Epithelial cell of prostate (primary cell): Measurements from ENCODE around the gene AKAP13.
"Not testable (repeated sequence)": the region's sequence is repeated elsewhere in the genome, so short reads cannot be mapped to it uniquely, and the experiment has no call there.

Experiments
- DNase-seq: peaks from one replicate; pipeline ENCODE4 v3.0.0-alpha.2; 2011; ENCODE audit warnings: low read depth, low spot score
- H3K27ac ChIP-seq: fragments of 450-650 bp; 2 replicates; pipeline ENCODE4 v1.5.1; 2017; ENCODE audit warnings: mild to moderate bottlenecking

The AKAP13 gene

GRCh38 chr15:85785887-85786780 lies 405.7 kb downstream of the AKAP13 start:
- DNase-seq: no peak
- H3K27ac ChIP-seq: peak overlapping the region; percentile 84

GRCh38 chr15:85786781-85787114 lies 406.3 kb downstream of the AKAP13 start:
- peak overlapping the region; percentile 84 for H3K27ac ChIP-seq
- DNase-seq: no peak

GRCh38 chr15:85788771-85789495 lies 408.5 kb downstream of the AKAP13 start:
- no peak for DNase-seq

GRCh38 chr15:85789496-85789875 lies 409.1 kb downstream of the AKAP13 start:
- no peak overlapping the region for H3K27ac ChIP-seq
- DNase-seq: no peak

More at GRCh38 chr15:85788771-85789495, 408.5 kb downstream of the AKAP13 start:
- no peak overlapping the region for H3K27ac ChIP-seq

GRCh38 chr15:85792102-85792731 lies 411.8 kb downstream of the AKAP13 start:
- H3K27ac ChIP-seq: no peak overlapping the region
- no peak for DNase-seq

- no peak for DNase-seq
Observed at GRCh38 chr15:85792912-85793590, 412.6 kb downstream of the AKAP13 start.

GRCh38 chr15:85793641-85794597 lies 413.5 kb downstream of the AKAP13 start:
- no peak for DNase-seq

More at GRCh38 chr15:85792912-85793590, 412.6 kb downstream of the AKAP13 start:
- no peak overlapping the region for H3K27ac ChIP-seq

GRCh38 chr15:85794598-85795336 lies 414.4 kb downstream of the AKAP13 start, which contains the start of gene KLHL25:
Gene KLHL25 (minus strand): TSS chr15:85794925. CDS start chr15:85769810, 25,115 bp downstream.
- H3K27ac ChIP-seq: peak within 1 kb of the TSS; percentile 56

More at GRCh38 chr15:85793641-85794597, 413.5 kb downstream of the AKAP13 start:
- peak overlapping the region; percentile 56 for H3K27ac ChIP-seq

GRCh38 chr15:85795337-85796305 lies 415.2 kb downstream of the AKAP13 start:
- no peak for DNase-seq
- H3K27ac ChIP-seq: no peak overlapping the region

More at GRCh38 chr15:85794598-85795336, 414.4 kb downstream of the AKAP13 start, which contains the start of gene KLHL25:
- DNase-seq: peak; percentile 70

GRCh38 chr15:85796371-85796770 lies 416.0 kb downstream of the AKAP13 start:
- not testable (repeated sequence) for DNase-seq, H3K27ac ChIP-seq
